IgD-negative memory B cell (primary cell): Measurements from ENCODE around the gene GAA. TPM values are rescaled to one million over a fixed set of nuclear protein-coding genes. Genes with fewer than 3 reads are reported as not detected.
"Not testable (repeated sequence)": the region's sequence is repeated elsewhere in the genome, so short reads cannot be mapped to it uniquely, and the experiment has no call there.

Experiments used
- H3K27ac Mint-ChIP-seq, 3 donors: one replicate each; pipeline ENCODE4 v1.8.0; 2020 to 2022; ENCODE audit warnings: mild to moderate bottlenecking in 3 of 3, mixed read lengths in 3 of 3, moderate library complexity in 1 of 3
- H3K27me3 Mint-ChIP-seq: one replicate; pipeline ENCODE4 v1.8.0; 2021; ENCODE audit warnings: mixed read lengths
- H3K36me3 Mint-ChIP-seq: one replicate; pipeline ENCODE4 v1.8.0; 2020; ENCODE audit warnings: mild to moderate bottlenecking, mixed read lengths
- H3K4me1 Mint-ChIP-seq, 3 donors: one replicate each; pipeline ENCODE4 v1.8.0; 2020 to 2022; ENCODE audit warnings: mixed read lengths in 3 of 3, mild to moderate bottlenecking in 1 of 3
- H3K4me3 Mint-ChIP-seq, 4 donors: one replicate each; pipeline ENCODE4 v1.8.0; 2020 to 2022; ENCODE audit warnings: mild to moderate bottlenecking in 4 of 4, mixed read lengths in 4 of 4, moderate library complexity in 3 of 4
- H3K9me3 Mint-ChIP-seq, 3 donors: one replicate each; pipeline ENCODE4 v1.8.0; 2020 to 2021; ENCODE audit warnings: mixed read lengths in 3 of 3, mild to moderate bottlenecking in 1 of 3
- polyA plus RNA-seq: library from polyadenylated mRNA; unstranded; fragments of 300-500 nt; fragmentation: Illumina TruSeq; gene quantifications from one replicate; pipeline ENCODE4 v1.2.3, GENCODE V29; 2021

GAA gene
- polyA plus RNA-seq, 1 donor from 2014 or later, result 11.3 TPM

GRCh38 chr17:80071116-80071841 lies 30.1 kb upstream of the GAA start:
- Mint-ChIP-seq H3K4me3 (no peak overlapping the region), H3K9me3 (no peaks in the 10 kb centered on the region), H3K36me3 (no peaks in the 10 kb centered on the region), H3K27ac (no peak overlapping the region), H3K4me1 (no peaks in the 10 kb centered on the region), H3K27me3 (peaks cover 9% of the 10 kb centered on the region)

- Mint-ChIP-seq H3K4me1 (no peaks in the 10 kb centered on the region), H3K27ac (no peak overlapping the region), H3K4me3 (no peak overlapping the region), H3K9me3 (no peaks in the 10 kb centered on the region), H3K36me3 (no peaks in the 10 kb centered on the region), H3K27me3 (peaks cover 9% of the 10 kb centered on the region)
Observed at GRCh38 chr17:80072410-80072809, 29.0 kb upstream of the GAA start.

GRCh38 chr17:80080081-80080480 lies 21.3 kb upstream of the GAA start:
- Mint-ChIP-seq H3K4me1 (peaks cover 0 to 2% (median 2%) of the 10 kb centered on the region in 3 donors), H3K4me3 (no peak overlapping the region), H3K36me3 (peaks cover 3% of the 10 kb centered on the region), H3K27ac (no peak overlapping the region), H3K9me3 (peaks cover 0 to 2% (median 0%) of the 10 kb centered on the region in 3 donors), H3K27me3 (peaks cover 9% of the 10 kb centered on the region)

- Mint-ChIP-seq H3K4me3 (no peak overlapping the region), H3K27ac (no peak overlapping the region), H3K4me1 (peaks cover 0 to 2% (median 2%) of the 10 kb centered on the region in 3 donors), H3K36me3 (peaks cover 3% of the 10 kb centered on the region), H3K27me3 (peaks cover 9% of the 10 kb centered on the region), H3K9me3 (peaks cover 0 to 2% (median 0%) of the 10 kb centered on the region in 3 donors)
Observed at GRCh38 chr17:80081596-80081995, 19.8 kb upstream of the GAA start.

- H3K27me3 Mint-ChIP-seq, result peaks cover 9% of the 10 kb centered on the region
- no peak overlapping the region for H3K4me3 Mint-ChIP-seq
- H3K4me1 Mint-ChIP-seq, result peaks cover 0 to 2% (median 2%) of the 10 kb centered on the region in 3 donors
- H3K36me3 Mint-ChIP-seq, result peaks cover 3% of the 10 kb centered on the region
- no peak overlapping the region for H3K27ac Mint-ChIP-seq
- H3K9me3 Mint-ChIP-seq, result peaks cover 0 to 2% (median 0%) of the 10 kb centered on the region in 3 donors
Observed at GRCh38 chr17:80082403-80083135, 18.8 kb upstream of the GAA start.

GRCh38 chr17:80083136-80083661 lies 18.2 kb upstream of the GAA start:
- no peak overlapping the region for H3K4me3 Mint-ChIP-seq
- H3K36me3 Mint-ChIP-seq, result peaks cover 3% of the 10 kb centered on the region
- H3K27ac Mint-ChIP-seq, result no peak overlapping the region
- H3K4me1 Mint-ChIP-seq, result peaks cover 0 to 2% (median 2%) of the 10 kb centered on the region in 3 donors
- H3K9me3 Mint-ChIP-seq, result peaks cover 0 to 2% (median 0%) of the 10 kb centered on the region in 3 donors
- peaks cover 9% of the 10 kb centered on the region for H3K27me3 Mint-ChIP-seq

GRCh38 chr17:80084773-80085172 lies 16.6 kb upstream of the GAA start:
- Mint-ChIP-seq H3K4me3 (no peak overlapping the region), H3K9me3 (no peaks in the 10 kb centered on the region), H3K27me3 (peaks cover 4% of the 10 kb centered on the region), H3K27ac (no peak overlapping the region), H3K4me1 (peaks cover 0 to 3% (median 2%) of the 10 kb centered on the region in 3 donors), H3K36me3 (peaks cover 2% of the 10 kb centered on the region)

GRCh38 chr17:80086081-80086480 lies 15.3 kb upstream of the GAA start:
- Mint-ChIP-seq H3K27me3 (peaks cover 4% of the 10 kb centered on the region), H3K4me1 (peaks cover 0 to 3% (median 2%) of the 10 kb centered on the region in 3 donors), H3K27ac (no peak overlapping the region), H3K36me3 (peaks cover 2% of the 10 kb centered on the region), H3K9me3 (no peaks in the 10 kb centered on the region), H3K4me3 (peak overlapping the region in 1 of 4 donors; percentile 28)

- no peak overlapping the region for H3K4me3 Mint-ChIP-seq
- H3K27ac Mint-ChIP-seq, result no peak overlapping the region
- H3K9me3 Mint-ChIP-seq, result no peaks in the 10 kb centered on the region
- H3K27me3 Mint-ChIP-seq, result peaks cover 4% of the 10 kb centered on the region
- peaks cover 0 to 3% (median 2%) of the 10 kb centered on the region in 3 donors for H3K4me1 Mint-ChIP-seq
- H3K36me3 Mint-ChIP-seq, result peaks cover 2% of the 10 kb centered on the region
Observed at GRCh38 chr17:80086616-80087015, 14.8 kb upstream of the GAA start.

- H3K36me3 Mint-ChIP-seq, result peaks cover 2% of the 10 kb centered on the region
- peaks cover 0 to 3% (median 2%) of the 10 kb centered on the region in 3 donors for H3K4me1 Mint-ChIP-seq
- no peak overlapping the region for H3K4me3 Mint-ChIP-seq
- H3K9me3 Mint-ChIP-seq, result no peaks in the 10 kb centered on the region
- no peak overlapping the region for H3K27ac Mint-ChIP-seq
- H3K27me3 Mint-ChIP-seq, result peaks cover 4% of the 10 kb centered on the region
Observed at GRCh38 chr17:80087346-80088265, 13.8 kb upstream of the GAA start.

GRCh38 chr17:80089762-80090161 lies 11.6 kb upstream of the GAA start:
- Mint-ChIP-seq H3K27me3 (peaks cover 1% of the 10 kb centered on the region), H3K4me1 (peaks cover 0 to 1% (median 0%) of the 10 kb centered on the region in 3 donors), H3K4me3 (no peak overlapping the region), H3K9me3 (no peaks in the 10 kb centered on the region), H3K36me3 (no peaks in the 10 kb centered on the region), H3K27ac (no peak overlapping the region)

- not testable (repeated sequence) for H3K4me1 Mint-ChIP-seq, H3K36me3 Mint-ChIP-seq, H3K4me3 Mint-ChIP-seq, H3K27me3 Mint-ChIP-seq, H3K9me3 Mint-ChIP-seq, H3K27ac Mint-ChIP-seq
Observed at GRCh38 chr17:80090164-80090563, 11.2 kb upstream of the GAA start.

GRCh38 chr17:80091376-80091775 lies 10.0 kb upstream of the GAA start:
- H3K36me3 Mint-ChIP-seq, result no peaks in the 10 kb centered on the region
- no peak overlapping the region for H3K4me3 Mint-ChIP-seq
- H3K4me1 Mint-ChIP-seq, result peaks cover 0 to 1% (median 0%) of the 10 kb centered on the region in 3 donors
- no peak overlapping the region for H3K27ac Mint-ChIP-seq
- peaks cover 1% of the 10 kb centered on the region for H3K27me3 Mint-ChIP-seq
- no peaks in the 10 kb centered on the region for H3K9me3 Mint-ChIP-seq

GRCh38 chr17:80092959-80093358 lies 8.4 kb upstream of the GAA start:
- Mint-ChIP-seq H3K36me3 (no peaks in the 10 kb centered on the region), H3K27ac (peak overlapping the region in 1 of 3 donors; percentile 10), H3K9me3 (no peaks in the 10 kb centered on the region), H3K4me1 (peaks cover 0 to 1% (median 0%) of the 10 kb centered on the region in 3 donors), H3K27me3 (peaks cover 1% of the 10 kb centered on the region), H3K4me3 (no peak overlapping the region)
